Suprapubic skin (tissue), 4 donors: ENCODE measurements around the gene KMT2C.
"Not testable (repeated sequence)": the region's sequence is repeated elsewhere in the genome, so short reads cannot be mapped to it uniquely, and the experiment has no call there.

Experiments
- POLR2A ChIP-seq, 2 donors: fragments of 450-650 bp; IDR thresholded peaks; one replicate each; pipeline ENCODE4 v1.6.1; 2017; ENCODE audit warnings: antibody characterized with exemption in 2 of 2, mild to moderate bottlenecking in 2 of 2, moderate library complexity in 2 of 2
- POLR2AphosphoS5 ChIP-seq, 3 donors: sonication (generic); formaldehyde crosslinking; IDR thresholded peaks; one replicate each; pipeline ENCODE4 v1.6.1; 2017; ENCODE audit warnings: antibody characterized with exemption in 3 of 3
- TF ChIP-seq, protein P1 (sequence below), 2 donors: fragments of 200-600 bp in 1 of 2; fragments of 450-650 bp in 1 of 2; sonication (generic) in 1 of 2; IDR thresholded peaks; one replicate each; pipeline ENCODE4 v1.5.1; 2016 to 2019; ENCODE audit warnings: antibody characterized with exemption in 2 of 2, mild to moderate bottlenecking in 1 of 2, moderate library complexity in 1 of 2

GRCh38 chr7:152234421-152234820 lies 201.4 kb downstream of the KMT2C start:
- TF ChIP-seq, protein P1, sequence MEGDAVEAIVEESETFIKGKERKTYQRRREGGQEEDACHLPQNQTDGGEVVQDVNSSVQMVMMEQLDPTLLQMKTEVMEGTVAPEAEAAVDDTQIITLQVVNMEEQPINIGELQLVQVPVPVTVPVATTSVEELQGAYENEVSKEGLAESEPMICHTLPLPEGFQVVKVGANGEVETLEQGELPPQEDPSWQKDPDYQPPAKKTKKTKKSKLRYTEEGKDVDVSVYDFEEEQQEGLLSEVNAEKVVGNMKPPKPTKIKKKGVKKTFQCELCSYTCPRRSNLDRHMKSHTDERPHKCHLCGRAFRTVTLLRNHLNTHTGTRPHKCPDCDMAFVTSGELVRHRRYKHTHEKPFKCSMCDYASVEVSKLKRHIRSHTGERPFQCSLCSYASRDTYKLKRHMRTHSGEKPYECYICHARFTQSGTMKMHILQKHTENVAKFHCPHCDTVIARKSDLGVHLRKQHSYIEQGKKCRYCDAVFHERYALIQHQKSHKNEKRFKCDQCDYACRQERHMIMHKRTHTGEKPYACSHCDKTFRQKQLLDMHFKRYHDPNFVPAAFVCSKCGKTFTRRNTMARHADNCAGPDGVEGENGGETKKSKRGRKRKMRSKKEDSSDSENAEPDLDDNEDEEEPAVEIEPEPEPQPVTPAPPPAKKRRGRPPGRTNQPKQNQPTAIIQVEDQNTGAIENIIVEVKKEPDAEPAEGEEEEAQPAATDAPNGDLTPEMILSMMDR (IDR thresholded peaks at IDR 0.05), result not testable (repeated sequence)
- TF ChIP-seq POLR2A, POLR2AphosphoS5 (IDR thresholded peaks at IDR 0.05): not testable (repeated sequence)
